GM12892 (cell line): ENCODE data around the gene TEDC2.

Source experiments
- DNase-seq: peaks from one replicate; pipeline ENCODE4 v3.0.0; 2011; ENCODE audit not compliant: insufficient read length
- FAIRE-seq: peaks from 2 replicates; lab custom pipeline; 2011; peaks lifted over from hg19 to GRCh38; lab: Jason Lieb, UNC
- POLR2A ChIP-seq: IDR thresholded peaks from 2 replicates; pipeline ENCODE4 v1.6.1; 2011; ENCODE audit warnings: low read depth, low read length, control low read depth
- POLR2AphosphoS5 ChIP-seq: IDR thresholded peaks from 2 replicates; pipeline ENCODE4 v1.6.1; 2011; ENCODE audit warnings: low read depth, low read length, control low read depth
- TAF1 ChIP-seq: IDR thresholded peaks from 2 replicates; pipeline ENCODE4 v1.6.1; 2011; ENCODE audit warnings: low read depth, mild to moderate bottlenecking, control low read depth, low read length, borderline replicate concordance

Gene TEDC2

GRCh38 chr16:2507665-2508064 is 47.8 kb downstream of the TEDC2 start:
- TF ChIP-seq TAF1 = no peak
- no peak for TF ChIP-seq POLR2A
- TF ChIP-seq POLR2AphosphoS5 = no peak
- FAIRE-seq = no peak

DNA sequence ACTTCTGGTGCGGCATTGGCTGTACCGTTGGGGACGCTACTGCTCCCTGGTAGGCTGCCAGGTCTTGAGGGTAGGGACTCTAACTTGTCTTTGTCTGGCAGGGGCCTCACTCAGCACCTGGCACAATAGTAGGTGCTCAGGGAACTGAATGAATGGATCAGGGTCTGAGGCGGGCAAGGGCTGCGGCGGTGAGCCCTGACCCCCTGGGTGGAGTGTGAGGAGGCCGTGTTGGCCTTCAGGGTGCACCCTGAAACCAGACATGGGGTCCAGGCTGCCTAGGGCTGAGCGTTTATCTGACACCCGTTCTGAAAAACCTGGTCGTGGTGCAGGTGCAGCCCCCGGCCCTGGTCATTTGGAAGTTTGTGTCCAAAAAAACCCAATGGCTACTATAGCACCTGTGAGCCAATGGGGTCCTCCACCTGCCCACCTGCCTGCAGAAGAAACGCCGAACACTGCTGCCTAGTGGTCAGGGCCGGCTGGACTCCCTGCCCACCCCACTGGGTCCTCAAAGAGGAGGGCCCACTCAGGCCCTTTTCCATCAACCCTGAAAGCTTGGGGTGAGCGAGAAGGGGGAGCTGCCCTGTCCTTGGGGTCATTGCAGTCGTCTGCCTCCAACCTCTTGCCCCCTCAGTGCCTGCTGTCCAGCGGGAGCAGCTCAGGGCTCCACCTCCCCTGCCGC is 49.0 kb downstream of the TEDC2 start:
- DNase-seq = no peak
- TF ChIP-seq POLR2AphosphoS5 = no peak
- no peak for TF ChIP-seq POLR2A
- TF ChIP-seq TAF1 = no peak
- no peak for FAIRE-seq

More at GRCh38 chr16:2507665-2508064, 47.8 kb downstream of the TEDC2 start:
- no peak for DNase-seq

DNA sequence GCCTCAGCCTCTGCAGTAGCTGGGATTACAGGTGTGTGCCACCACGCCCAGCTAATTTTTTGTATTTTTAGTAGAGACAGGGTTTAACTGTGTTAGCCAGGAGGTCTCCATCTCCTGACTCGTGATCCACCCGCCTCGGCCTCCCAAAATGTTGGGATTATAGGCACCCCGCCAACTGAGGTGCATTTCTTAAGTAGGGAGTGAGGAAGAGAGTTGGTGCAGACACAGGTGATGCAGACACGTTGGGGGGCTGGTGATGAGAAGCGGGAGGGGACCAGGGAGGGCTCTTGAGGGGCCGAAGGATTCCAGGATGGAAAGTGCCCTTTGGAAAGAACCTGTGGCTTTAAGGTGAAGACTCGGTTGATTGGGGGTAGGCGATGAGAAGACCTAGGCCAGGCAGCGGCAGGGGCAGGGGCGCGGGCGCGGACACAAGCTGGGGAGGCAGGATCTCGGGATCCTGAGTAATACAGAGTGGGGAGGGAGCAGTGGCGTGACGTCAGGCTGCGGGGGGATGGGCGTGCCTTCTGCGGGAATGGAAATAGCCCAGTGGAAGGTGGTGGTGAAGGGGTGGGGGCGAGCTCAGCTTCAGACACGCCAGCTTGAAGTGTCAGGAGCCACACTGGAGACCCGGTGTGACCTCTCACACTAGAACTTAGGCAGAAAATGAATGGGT is 51.4 kb downstream of the TEDC2 start:
- TF ChIP-seq POLR2AphosphoS5 (no peak), TAF1 (no peak), POLR2A (no peak)
- DNase-seq (no peak), FAIRE-seq (no peak)

DNA sequence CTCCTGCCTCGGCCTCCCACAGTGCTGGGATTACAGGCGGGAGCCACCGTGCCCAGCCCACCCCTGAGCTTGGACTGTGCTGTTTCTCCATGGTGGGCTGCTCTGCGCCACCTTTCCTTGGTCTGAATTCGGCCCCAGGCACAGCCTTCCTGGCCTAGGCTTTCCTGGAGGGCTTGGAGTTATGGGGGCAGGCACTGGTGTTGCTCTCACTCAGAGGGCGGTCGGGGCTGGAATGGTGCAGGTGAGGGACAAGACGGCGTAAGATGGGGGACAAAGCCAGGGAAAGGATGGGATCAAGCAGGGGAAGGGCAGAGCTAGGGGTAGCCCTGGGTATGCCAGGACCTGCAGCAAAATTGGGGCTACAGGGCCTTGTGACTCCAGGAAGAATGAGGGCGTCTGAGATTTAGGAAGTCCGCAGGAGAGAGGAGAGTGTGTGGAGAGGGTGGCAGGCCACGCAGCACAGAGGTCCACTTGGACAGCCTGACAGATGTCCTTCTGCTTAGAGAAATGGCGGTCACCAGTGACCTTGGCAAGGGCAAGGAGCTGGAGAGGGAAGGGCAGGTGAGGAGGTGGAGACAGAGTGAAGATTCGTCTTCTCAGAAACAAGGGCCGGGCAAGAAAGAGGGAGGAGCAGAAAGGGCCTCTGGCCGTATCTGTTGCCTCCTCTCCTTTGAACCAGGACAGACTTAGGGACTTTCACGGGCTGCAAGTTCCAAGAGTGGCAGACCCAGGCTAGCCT is 52.3 kb downstream of the TEDC2 start:
- FAIRE-seq (no peak), DNase-seq (no peak)
- TF ChIP-seq TAF1 (no peak), POLR2A (no peak), POLR2AphosphoS5 (no peak)

GRCh38 chr16:2512735-2513404 is 53.0 kb downstream of the TEDC2 start:
- TF ChIP-seq TAF1 = no peak
- TF ChIP-seq POLR2A = no peak
- no peak for TF ChIP-seq POLR2AphosphoS5
- FAIRE-seq = peak; percentile 51
- DNase-seq = no peak

DNA sequence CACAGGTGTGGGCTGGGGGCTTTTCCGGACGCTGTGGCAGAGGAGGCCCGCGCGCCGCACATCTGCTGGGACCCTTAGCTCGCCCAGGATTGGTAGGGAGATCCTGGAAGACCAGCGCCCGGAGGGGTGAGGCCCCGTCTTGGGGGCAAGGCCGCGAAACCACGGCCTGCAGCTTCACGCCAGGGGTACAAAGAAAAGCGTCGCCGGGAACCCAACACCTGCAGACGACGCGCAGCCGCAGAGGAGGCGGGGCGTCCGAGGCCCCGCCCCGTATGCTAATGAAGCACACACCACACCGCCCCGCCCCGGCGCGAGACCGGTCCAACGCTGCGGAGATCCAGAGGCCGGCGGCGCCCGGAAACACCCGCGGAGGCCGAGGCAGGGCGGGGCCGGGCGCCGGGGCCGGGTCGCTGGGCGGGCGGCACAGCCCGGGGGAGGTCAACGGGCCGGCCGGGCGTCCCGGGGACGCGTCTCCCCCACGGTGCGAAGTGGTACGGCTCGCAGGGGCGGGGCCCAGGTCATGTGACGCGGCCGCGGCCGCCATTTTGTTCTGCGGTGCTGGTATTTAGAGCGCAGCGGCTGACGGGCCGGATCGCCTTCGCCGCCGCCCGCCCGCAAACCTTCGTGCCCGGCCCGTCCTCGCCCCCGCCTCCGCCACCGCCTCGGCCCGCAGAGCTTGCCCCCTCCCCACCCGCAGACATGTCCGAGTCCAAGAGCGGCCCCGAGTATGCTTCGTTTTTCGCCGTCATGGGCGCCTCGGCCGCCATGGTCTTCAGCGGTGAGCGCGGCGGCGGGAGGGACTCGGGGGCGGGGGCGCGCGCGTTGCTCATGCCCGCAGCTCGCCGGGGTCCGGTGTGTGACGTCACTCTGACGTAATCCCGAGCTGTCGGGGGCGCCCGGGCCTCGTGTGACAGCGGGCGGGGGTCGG is 53.8 kb downstream of the TEDC2 start, which contains the start of gene ATP6V0C:
ATP6V0C (plus strand) TSS at position 548 of the 928 bp plus-strand sequence; CDS start at position 700, 152 bp downstream.
- peak; percentile 94 for DNase-seq
- FAIRE-seq = peak; percentile 99
- TF ChIP-seq POLR2AphosphoS5 (peak; percentile 90), POLR2A (peak; percentile 91), TAF1 (peak; percentile 76; the same call in 1 of the 2 replicates)
